Smooth muscle cell (in vitro differentiated cells): ENCODE data around the gene C20orf173. TPM values are rescaled to one million over a fixed set of nuclear protein-coding genes. Genes with fewer than 3 reads are reported as not detected.

Experiments used
- DNase-seq: peaks from one replicate; lab custom pipeline; 2025; ENCODE audit not compliant: unreplicated experiment; lab: John Stamatoyannopoulos, UW
- H2AFZ ChIP-seq: fragments of 200-600 bp; sonication (generic); 2 replicates; pipeline ENCODE4 v1.6.0; 2016; ENCODE audit warnings: antibody characterized with exemption, low read depth, mild to moderate bottlenecking
- H3F3A ChIP-seq: fragments of 200-600 bp; sonication (generic); 2 replicates; pipeline ENCODE4 v1.6.0; 2017; ENCODE audit warnings: antibody characterized with exemption, low read depth
- H3K27ac ChIP-seq: fragments of 200-600 bp; sonication (generic); 2 replicates; pipeline ENCODE4 v1.5.1; 2016; ENCODE audit warnings: low read depth, mild to moderate bottlenecking
- H3K27me3 ChIP-seq: fragments of 200-600 bp; sonication (generic); 2 replicates; pipeline ENCODE4 v1.6.1; 2016; ENCODE audit warnings: low read depth, mild to moderate bottlenecking
- H3K36me3 ChIP-seq: fragments of 200-600 bp; sonication (generic); 2 replicates; pipeline ENCODE4 v1.5.1; 2016; ENCODE audit warnings: low read depth
- H3K4me1 ChIP-seq: fragments of 200-600 bp; sonication (generic); 2 replicates; pipeline ENCODE4 v1.5.1; 2016; ENCODE audit warnings: low read depth
- H3K4me2 ChIP-seq: fragments of 200-600 bp; sonication (generic); 2 replicates; pipeline ENCODE4 v1.6.0; 2016; ENCODE audit warnings: mild to moderate bottlenecking
- H3K4me3 ChIP-seq: fragments of 200-600 bp; sonication (generic); 2 replicates; pipeline ENCODE4 v1.5.1; 2016; ENCODE audit warnings: mild to moderate bottlenecking
- H3K79me2 ChIP-seq: fragments of 200-600 bp; sonication (generic); 2 replicates; pipeline ENCODE4 v1.6.0; 2016; ENCODE audit warnings: low read depth, mild to moderate bottlenecking
- H3K9ac ChIP-seq: fragments of 200-600 bp; sonication (generic); 2 replicates; pipeline ENCODE4 v1.6.0; 2016; ENCODE audit warnings: low read depth
- H3K9me3 ChIP-seq: fragments of 200-600 bp; sonication (generic); replicated peaks from 2 replicates; pipeline ENCODE4 v1.5.1; 2016; ENCODE audit warnings: low read depth
- H4K20me1 ChIP-seq: fragments of 200-600 bp; sonication (generic); 2 replicates; pipeline ENCODE4 v1.6.0; 2016; ENCODE audit warnings: low read depth
- CTCF ChIP-seq: fragments of 200-600 bp; sonication (generic); IDR thresholded peaks from 2 replicates; pipeline ENCODE4 v1.5.1; 2017; ENCODE audit warnings: borderline replicate concordance, mild to moderate bottlenecking, antibody characterized with exemption; ENCODE audit not compliant: insufficient read depth, poor library complexity, severe bottlenecking
- WGBS: methylation state at CpG from one replicate; pipeline ENCODE4 v1.1.7; 2016; ENCODE audit warnings: low lambda C conversion rate; 5-methylcytosine and 5-hydroxymethylcytosine counted together
- polyA plus RNA-seq: library from polyadenylated mRNA; unstranded; fragments of >200 nt; fragmentation: Nextera tagmentation; extraction: Ambion mirVana; gene quantifications from 2 replicates; pipeline ENCODE4 v1.2.1, GENCODE V29; 2016
- total RNA-seq: library from RNA; depleted of rRNA; stranded (reverse); fragments of >200 nt; gene quantifications from 2 replicates; pipeline ENCODE4 v1.2.3, GENCODE V29; 2014

The C20orf173 gene
- total and polyA plus RNA-seq, 2 experiments from 2014 or later, result not detected

- H4K20me1 ChIP-seq, result peaks cover 19% of the 10 kb centered on the region
- WGBS, result 98% methylated on average over 10 of the region's 10 CpGs
- TF ChIP-seq CTCF, result no peak
Measured at GRCh38 chr20:35508493-35509218, 20.8 kb downstream of the C20orf173 start.

GRCh38 chr20:35506872-35507638 lies 22.4 kb downstream of the C20orf173 start:
- no peak overlapping the region for H2AFZ ChIP-seq
- H3K9ac ChIP-seq, result no peak overlapping the region
- 81% methylated on average over 6 of the region's 6 CpGs for WGBS
- no peaks in the 10 kb centered on the region for H3F3A ChIP-seq
- H3K4me2 ChIP-seq, result no peak overlapping the region
- no peaks in the 10 kb centered on the region for H3K79me2 ChIP-seq
- H3K4me1 ChIP-seq, result no peaks in the 10 kb centered on the region
- H3K27me3 ChIP-seq, result no peaks in the 10 kb centered on the region
- no peaks in the 10 kb centered on the region for H3K36me3 ChIP-seq
- no peak overlapping the region for H3K4me3 ChIP-seq
- peak overlapping the region; percentile 38 for H3K27ac ChIP-seq
- no peak for DNase-seq
- H4K20me1 ChIP-seq, result peaks cover 19% of the 10 kb centered on the region
- H3K9me3 ChIP-seq, result no peaks in the 10 kb centered on the region
- TF ChIP-seq CTCF, result no peak

More at GRCh38 chr20:35508493-35509218, 20.8 kb downstream of the C20orf173 start:
- Histone ChIP-seq H3K27me3 (no peaks in the 10 kb centered on the region), H3K36me3 (no peaks in the 10 kb centered on the region), H3K9ac (no peak overlapping the region), H3K79me2 (no peaks in the 10 kb centered on the region), H3K27ac (no peak overlapping the region), H3K4me2 (no peak overlapping the region), H3F3A (no peaks in the 10 kb centered on the region), H3K9me3 (no peaks in the 10 kb centered on the region), H2AFZ (no peak overlapping the region), H3K4me1 (no peaks in the 10 kb centered on the region), H3K4me3 (no peak overlapping the region)
- DNase-seq, result no peak

GRCh38 chr20:35506179-35506578 lies 23.3 kb downstream of the C20orf173 start:
- Histone ChIP-seq H3K79me2 (no peaks in the 10 kb centered on the region), H3F3A (no peaks in the 10 kb centered on the region), H3K27me3 (no peaks in the 10 kb centered on the region), H2AFZ (no peak overlapping the region), H3K36me3 (no peaks in the 10 kb centered on the region), H3K4me2 (no peak overlapping the region), H3K9ac (no peak overlapping the region), H3K4me1 (no peaks in the 10 kb centered on the region), H3K27ac (no peak overlapping the region), H3K4me3 (no peak overlapping the region), H3K9me3 (no peaks in the 10 kb centered on the region), H4K20me1 (peaks cover 19% of the 10 kb centered on the region)
- no peak for DNase-seq
- no peak for TF ChIP-seq CTCF
- 87% methylated on average over 3 of the region's 3 CpGs for WGBS
